Osteocyte (in vitro differentiated cells): ENCODE measurements around the gene ZNF423. TPM values are rescaled to one million over a fixed set of nuclear protein-coding genes. Genes with fewer than 3 reads are reported as not detected.

ENCODE experiments used
- DNase-seq: peaks from one replicate; pipeline ENCODE4 v3.0.0; 2021; ENCODE audit warnings: mixed read lengths; ENCODE audit not compliant: unreplicated experiment; ENCODE audit errors: extremely low spot score
- H3K27ac Mint-ChIP-seq: one replicate; pipeline ENCODE4 v1.8.0; 2021; ENCODE audit warnings: mild to moderate bottlenecking, mixed read lengths; ENCODE audit not compliant: unreplicated experiment
- H3K27me3 Mint-ChIP-seq: one replicate; pipeline ENCODE4 v1.8.0; 2021; ENCODE audit warnings: mixed read lengths; ENCODE audit not compliant: unreplicated experiment
- H3K36me3 Mint-ChIP-seq: one replicate; pipeline ENCODE4 v1.8.0; 2021; ENCODE audit warnings: mixed read lengths; ENCODE audit not compliant: unreplicated experiment
- H3K4me1 Mint-ChIP-seq: one replicate; pipeline ENCODE4 v1.8.0; 2021; ENCODE audit warnings: mixed read lengths; ENCODE audit not compliant: unreplicated experiment
- H3K4me3 Mint-ChIP-seq: one replicate; pipeline ENCODE4 v1.8.0; 2021; ENCODE audit warnings: mild to moderate bottlenecking, moderate library complexity, mixed read lengths; ENCODE audit not compliant: unreplicated experiment
- H3K9me3 Mint-ChIP-seq: one replicate; pipeline ENCODE4 v1.8.0; 2021; ENCODE audit warnings: mixed read lengths; ENCODE audit not compliant: unreplicated experiment
- total RNA-seq: library from RNA; stranded (reverse); gene quantifications from 2 replicates; pipeline ENCODE4 v1.2.1, GENCODE V29; 2021
- TF ChIP-seq, protein P1 (sequence below): fragments of 200-600 bp; sonication (generic); IDR thresholded peaks from 2 replicates; pipeline ENCODE4 v1.5.0; 2021; ENCODE audit warnings: antibody characterized with exemption, mild to moderate bottlenecking, moderate library complexity

The ZNF423 gene
- total RNA-seq, 1 donor from 2014 or later: 25.1 TPM

DNA sequence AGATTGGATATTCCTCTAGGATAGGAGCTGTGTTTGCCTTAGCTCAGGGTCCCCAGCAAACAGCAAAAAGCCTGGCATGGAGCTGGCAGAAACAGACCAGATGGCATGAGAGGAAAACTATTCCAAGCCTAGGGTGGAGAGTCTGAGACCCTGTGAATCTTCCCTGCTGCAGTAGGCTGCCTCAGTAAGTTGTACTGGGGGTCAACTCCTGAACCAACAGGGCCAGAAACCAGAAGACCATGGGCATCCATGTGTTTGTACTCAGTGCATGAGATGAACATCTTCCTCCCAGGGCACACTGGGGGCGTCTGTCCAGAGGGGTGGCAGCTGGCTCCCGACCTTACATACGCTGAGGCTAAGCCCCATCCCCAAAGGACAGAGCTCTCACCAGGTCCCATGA, 267.9 kb downstream of the ZNF423 start:
- peak; percentile 57 for DNase-seq
- H3K4me1 Mint-ChIP-seq: peaks cover 2% of the 10 kb centered on the region
- peaks cover 4% of the 10 kb centered on the region for H3K9me3 Mint-ChIP-seq
- H3K4me3 Mint-ChIP-seq: no peak overlapping the region
- TF ChIP-seq, protein P1, sequence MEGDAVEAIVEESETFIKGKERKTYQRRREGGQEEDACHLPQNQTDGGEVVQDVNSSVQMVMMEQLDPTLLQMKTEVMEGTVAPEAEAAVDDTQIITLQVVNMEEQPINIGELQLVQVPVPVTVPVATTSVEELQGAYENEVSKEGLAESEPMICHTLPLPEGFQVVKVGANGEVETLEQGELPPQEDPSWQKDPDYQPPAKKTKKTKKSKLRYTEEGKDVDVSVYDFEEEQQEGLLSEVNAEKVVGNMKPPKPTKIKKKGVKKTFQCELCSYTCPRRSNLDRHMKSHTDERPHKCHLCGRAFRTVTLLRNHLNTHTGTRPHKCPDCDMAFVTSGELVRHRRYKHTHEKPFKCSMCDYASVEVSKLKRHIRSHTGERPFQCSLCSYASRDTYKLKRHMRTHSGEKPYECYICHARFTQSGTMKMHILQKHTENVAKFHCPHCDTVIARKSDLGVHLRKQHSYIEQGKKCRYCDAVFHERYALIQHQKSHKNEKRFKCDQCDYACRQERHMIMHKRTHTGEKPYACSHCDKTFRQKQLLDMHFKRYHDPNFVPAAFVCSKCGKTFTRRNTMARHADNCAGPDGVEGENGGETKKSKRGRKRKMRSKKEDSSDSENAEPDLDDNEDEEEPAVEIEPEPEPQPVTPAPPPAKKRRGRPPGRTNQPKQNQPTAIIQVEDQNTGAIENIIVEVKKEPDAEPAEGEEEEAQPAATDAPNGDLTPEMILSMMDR: no peak
- peaks cover 2% of the 10 kb centered on the region for H3K36me3 Mint-ChIP-seq
- peaks cover 15% of the 10 kb centered on the region for H3K27me3 Mint-ChIP-seq
- no peak overlapping the region for H3K27ac Mint-ChIP-seq

DNA sequence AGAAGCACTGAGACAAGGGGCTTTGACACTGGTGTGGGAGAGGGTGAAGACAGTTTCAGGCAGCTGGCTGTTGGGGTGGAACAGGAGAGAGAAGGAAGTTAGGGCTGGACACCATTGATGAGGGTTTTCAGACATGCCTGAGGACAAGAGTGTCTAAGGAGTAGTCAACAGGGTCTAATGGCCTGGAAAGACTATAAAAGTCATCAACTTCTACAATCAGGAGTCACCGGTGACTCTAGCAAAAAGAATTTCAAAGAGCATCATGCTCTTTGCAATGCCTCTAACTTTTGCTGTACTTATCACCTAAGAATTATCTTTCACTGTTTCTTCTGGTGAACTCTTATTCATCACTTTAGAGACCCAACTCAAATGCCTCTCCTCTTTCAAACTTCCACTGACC, 268.4 kb downstream of the ZNF423 start:
- Mint-ChIP-seq H3K27me3 (peaks cover 15% of the 10 kb centered on the region), H3K36me3 (peaks cover 2% of the 10 kb centered on the region), H3K9me3 (peaks cover 4% of the 10 kb centered on the region), H3K27ac (no peak overlapping the region), H3K4me1 (no peaks in the 10 kb centered on the region), H3K4me3 (no peak overlapping the region)
- no peak for DNase-seq
- TF ChIP-seq, protein P1: no peak

DNA sequence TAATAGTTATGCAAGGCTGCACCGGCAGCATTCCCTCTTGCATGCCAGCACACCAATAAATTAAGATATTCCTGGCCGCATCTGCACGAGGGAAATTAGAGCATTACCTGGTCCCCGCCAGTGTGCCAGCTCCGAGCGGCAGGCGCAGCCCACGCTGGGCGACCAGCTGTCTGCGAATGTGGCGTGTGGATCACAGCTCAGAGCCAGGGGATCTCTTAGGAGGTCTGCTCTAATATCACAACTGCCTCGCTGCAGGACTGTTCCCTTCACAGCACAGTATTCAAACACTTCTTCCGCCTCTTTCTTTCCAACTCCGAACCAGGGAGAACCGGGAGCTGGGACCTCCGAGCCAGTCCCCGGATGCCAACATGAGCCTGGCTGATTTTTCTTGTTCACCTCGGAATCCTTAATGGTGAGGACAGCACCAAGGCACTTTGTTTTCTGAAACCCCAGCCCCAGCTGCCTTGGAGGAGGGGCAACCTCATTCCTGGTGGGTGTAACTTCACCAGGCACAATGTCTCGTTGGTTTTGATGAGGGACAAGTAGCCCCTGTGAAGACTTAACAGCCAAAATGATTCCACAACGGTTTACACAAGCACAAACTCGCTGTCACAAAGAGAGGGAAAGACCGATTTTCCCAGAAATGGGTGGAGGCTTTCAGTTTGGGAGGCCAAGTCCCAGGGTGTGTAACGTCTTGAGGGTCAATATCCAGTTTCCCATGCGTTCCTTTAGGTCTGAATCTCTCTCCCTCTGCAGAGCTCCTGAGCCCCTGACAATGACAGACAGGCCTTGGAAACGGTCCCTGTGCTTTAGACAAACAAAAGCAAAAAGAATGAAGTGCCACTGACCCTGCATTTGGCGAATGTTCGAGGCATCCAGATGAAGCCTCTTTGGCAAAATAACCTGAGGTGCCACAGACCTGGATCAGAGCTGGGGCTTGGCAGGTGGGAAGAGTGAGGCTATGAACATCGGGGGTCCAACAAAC, 269.2 kb downstream of the ZNF423 start:
- Mint-ChIP-seq H3K27me3 (peaks cover 22% of the 10 kb centered on the region), H3K9me3 (peaks cover 4% of the 10 kb centered on the region), H3K27ac (no peak overlapping the region), H3K36me3 (peaks cover 4% of the 10 kb centered on the region), H3K4me3 (no peak overlapping the region), H3K4me1 (no peaks in the 10 kb centered on the region)
- TF ChIP-seq, protein P1: no peak
- DNase-seq: no peak

DNA sequence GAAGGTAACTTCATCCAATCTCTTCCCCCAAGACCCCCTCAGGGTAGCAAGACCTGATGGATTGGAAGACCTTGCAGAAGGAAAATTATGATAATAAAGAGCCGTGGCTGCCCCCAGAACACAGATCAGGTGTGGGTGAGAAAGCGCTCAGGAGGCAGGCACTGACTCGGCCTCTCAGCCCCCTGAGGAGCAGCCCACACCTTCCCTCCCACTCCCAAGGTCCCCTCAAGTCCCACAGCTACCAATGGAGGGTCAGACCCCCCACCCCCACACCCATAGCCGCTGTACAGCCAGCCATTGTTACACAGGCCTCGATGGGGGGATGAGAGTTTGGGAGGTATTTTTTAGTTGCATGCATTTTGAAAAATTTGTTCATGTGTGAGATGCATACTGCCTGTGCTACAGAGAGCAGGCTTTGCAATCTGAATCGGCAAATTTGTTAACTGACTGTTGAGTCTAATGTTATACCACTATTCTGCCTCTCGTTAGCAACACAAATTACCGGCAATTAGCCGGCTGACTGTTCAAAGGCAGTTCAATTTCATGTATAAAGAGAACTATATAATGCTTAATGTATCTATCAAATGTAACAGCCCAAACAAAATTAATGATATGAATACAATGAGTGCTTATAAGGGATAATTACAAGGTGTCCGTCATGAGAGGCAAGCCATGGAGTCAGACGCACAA, 270.6 kb downstream of the ZNF423 start:
- Mint-ChIP-seq H3K4me1 (no peaks in the 10 kb centered on the region), H3K4me3 (no peak overlapping the region), H3K27me3 (peaks cover 21% of the 10 kb centered on the region), H3K36me3 (peaks cover 4% of the 10 kb centered on the region), H3K27ac (no peak overlapping the region), H3K9me3 (peaks cover 4% of the 10 kb centered on the region)
- DNase-seq: no peak
- TF ChIP-seq, protein P1: no peak

DNA sequence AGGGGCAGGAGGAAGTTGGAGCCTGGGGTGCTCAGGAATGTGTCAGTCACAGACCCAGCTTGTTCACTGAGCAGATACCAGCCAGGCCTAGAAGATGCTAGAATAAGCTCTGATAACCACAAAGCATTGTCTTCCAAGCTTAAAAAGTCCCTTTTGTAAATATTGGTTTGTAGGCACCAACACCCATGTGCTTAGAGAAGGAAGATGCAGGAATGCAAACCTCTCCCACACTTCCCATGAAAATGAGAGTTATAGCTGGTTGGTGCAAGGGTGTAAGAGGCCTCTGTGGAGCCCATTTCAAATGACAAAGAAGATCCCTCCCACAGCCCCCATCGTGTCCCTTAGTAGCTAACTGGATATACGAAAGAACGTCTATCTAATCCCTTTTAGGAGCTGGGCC, 272.0 kb downstream of the ZNF423 start:
- H3K4me1 Mint-ChIP-seq: no peaks in the 10 kb centered on the region
- DNase-seq: no peak
- H3K4me3 Mint-ChIP-seq: no peak overlapping the region
- H3K36me3 Mint-ChIP-seq: peaks cover 4% of the 10 kb centered on the region
- peaks cover 21% of the 10 kb centered on the region for H3K27me3 Mint-ChIP-seq
- peaks cover 3% of the 10 kb centered on the region for H3K9me3 Mint-ChIP-seq
- TF ChIP-seq, protein P1: no peak
- H3K27ac Mint-ChIP-seq: no peak overlapping the region
